ENCODE measurements around the gene EDEM3. TPM values are rescaled to one million over a fixed set of nuclear protein-coding genes. Genes with fewer than 3 reads are reported as not detected.
A peak's percentile ranks its signal among the peaks of the same experiment; 100 is the strongest.

Gene EDEM3
- total RNA-seq, 2 experiments from 2014 or later: 12.5 to 14.5 TPM

- intact Hi-C loops (cut with micrococcal nuclease): no loop called here
- CTCF ChIA-PET: no interaction called here
- no peaks in the 10 kb centered on the region for H3K27me3 Mint-ChIP-seq
- no peaks in the 10 kb centered on the region for H3K9me3 Mint-ChIP-seq
- peaks cover 19% of the 10 kb centered on the region for H3K36me3 Mint-ChIP-seq (ENCODE audit: low read depth)
- ATAC-seq (no peak), DNase-seq (no peak)
- POLR2A ChIA-PET: no interaction called here
- H3K4me1 Mint-ChIP-seq (ENCODE audit: low read depth): peaks cover 70% of the 10 kb centered on the region
- no peak overlapping the region for H3K4me3 Mint-ChIP-seq
- TF ChIP-seq CTCF (IDR thresholded peaks at IDR 0.05): no peak
- H3K27ac Mint-ChIP-seq: no peak overlapping the region
These were observed 5.9 kb downstream of the EDEM3 start for GRCh38 chr1:184748740-184749139.

- Mint-ChIP-seq H3K27me3 (no peaks in the 10 kb centered on the region), H3K4me3 (no peak overlapping the region), H3K9me3 (no peaks in the 10 kb centered on the region), H3K27ac (no peak overlapping the region), H3K36me3 (ENCODE audit: low read depth) (peaks cover 11% of the 10 kb centered on the region), H3K4me1 (ENCODE audit: low read depth) (peaks cover 69% of the 10 kb centered on the region)
- POLR2A ChIA-PET: no interaction called here
- ATAC-seq: no peak
- intact Hi-C loops (cut with micrococcal nuclease): no loop called here
- CTCF ChIA-PET: interaction anchor here (0.6 kb wide), 1 partner anchor 58 kb away, joined by 3 read pairs; no protein-coding TSS in a partner anchor
- TF ChIP-seq CTCF (IDR thresholded peaks at IDR 0.05): no peak
- DNase-seq: no peak
These were observed 7.3 kb downstream of the EDEM3 start for GRCh38 chr1:184747089-184747955.

- POLR2A ChIA-PET: interaction anchor here (0.6 to 4.1 kb wide), 2 partner anchors 9 to 59 kb away, joined by 3 to 19 read pairs; partner anchors contain the start of gene EDEM3
- H3K27ac Mint-ChIP-seq: peak overlapping the region; percentile 44
- TF ChIP-seq CTCF (IDR thresholded peaks at IDR 0.05): no peak
- no peaks in the 10 kb centered on the region for H3K9me3 Mint-ChIP-seq
- no peak overlapping the region for H3K4me3 Mint-ChIP-seq
- peaks cover 64% of the 10 kb centered on the region for H3K4me1 Mint-ChIP-seq (ENCODE audit: low read depth)
- DNase-seq (no peak), ATAC-seq (peak; percentile 52)
- intact Hi-C loops (cut with micrococcal nuclease): no loop called here
- CTCF ChIA-PET: no interaction called here
- H3K36me3 Mint-ChIP-seq (ENCODE audit: low read depth): peaks cover 14% of the 10 kb centered on the region
- no peaks in the 10 kb centered on the region for H3K27me3 Mint-ChIP-seq
These were observed 8.6 kb downstream of the EDEM3 start for GRCh38 chr1:184745929-184746638.

GRCh38 chr1:184745110-184745509 lies 9.5 kb downstream of the EDEM3 start:
- Mint-ChIP-seq H3K4me3 (no peak overlapping the region), H3K4me1 (ENCODE audit: low read depth) (peaks cover 65% of the 10 kb centered on the region), H3K27ac (peak overlapping the region; percentile 47), H3K9me3 (no peaks in the 10 kb centered on the region), H3K36me3 (ENCODE audit: low read depth) (peaks cover 19% of the 10 kb centered on the region), H3K27me3 (no peaks in the 10 kb centered on the region)
- ChIA-PET CTCF (no interaction called here), POLR2A (interaction anchor here (0.6 to 4.1 kb wide), 2 partner anchors 10 to 60 kb away, joined by 3 to 19 read pairs; partner anchors contain the start of gene EDEM3)
- no peak for ATAC-seq
- DNase-seq: no peak
- intact Hi-C loops (cut with micrococcal nuclease): no loop called here
- TF ChIP-seq CTCF (IDR thresholded peaks at IDR 0.05): no peak

All from activated CD8-positive, alpha-beta T cell treated with anti-CD3 and anti-CD28 coated beads for 36 hours (primary cell).